Keratinocyte (primary cell): ENCODE data around the gene ZFYVE1. TPM values are rescaled to one million over a fixed set of nuclear protein-coding genes. Genes with fewer than 3 reads are reported as not detected.

Source experiments
- DNase-seq: peaks from one replicate; pipeline ENCODE4 v3.0.0-alpha.2; 2011; ENCODE audit warnings: low read depth, missing footprints, low spot score
- FAIRE-seq: peaks from 2 replicates; lab custom pipeline; 2011; peaks lifted over from hg19 to GRCh38; lab: Jason Lieb, UNC
- H2AFZ ChIP-seq: 2 replicates; pipeline ENCODE4 v1.6.0; 2012; ENCODE audit warnings: low read length, control low read depth, inconsistent platforms; ENCODE audit not compliant: control insufficient read depth
- H3K27ac ChIP-seq: 2 replicates; pipeline ENCODE4 v1.5.1; 2011; ENCODE audit warnings: low read length; ENCODE audit not compliant: control insufficient read depth, insufficient read depth
- H3K27me3 ChIP-seq: 3 replicates; pipeline ENCODE4 v1.6.0; 2011; ENCODE audit warnings: low read length; ENCODE audit not compliant: control insufficient read depth, insufficient read depth; ENCODE audit errors: extremely low read depth
- H3K36me3 ChIP-seq, 2 experiments: 2 replicates in 1 of 2; 3 replicates in 1 of 2; pipeline ENCODE4 v1.5.1; 2011; ENCODE audit warnings: low read length in 2 of 2, mild to moderate bottlenecking in 1 of 2; ENCODE audit not compliant: control insufficient read depth in 2 of 2, insufficient read depth in 2 of 2; ENCODE audit errors: extremely low read depth in 1 of 2
- H3K4me1 ChIP-seq: 3 replicates; pipeline ENCODE4 v1.5.1; 2011; ENCODE audit warnings: low read length; ENCODE audit not compliant: control insufficient read depth, insufficient read depth; ENCODE audit errors: extremely low read depth
- H3K4me2 ChIP-seq: 3 replicates; pipeline ENCODE4 v1.6.0; 2011; ENCODE audit warnings: low read depth, low read length; ENCODE audit not compliant: control insufficient read depth, insufficient read depth; ENCODE audit errors: extremely low read depth
- H3K4me3 ChIP-seq, 3 experiments: fragments of 200-600 bp in 1 of 3; sonication (generic) in 1 of 3; 2 replicates in 2 of 3; 3 replicates in 1 of 3; pipeline ENCODE4 v1.5.1; 2011 to 2016; ENCODE audit warnings: low read length in 3 of 3, mild to moderate bottlenecking in 3 of 3, control low read depth in 2 of 3, inconsistent platforms in 1 of 3, low read depth in 1 of 3, mixed read lengths in 1 of 3, mixed run types in 1 of 3, moderate library complexity in 1 of 3; ENCODE audit not compliant: control insufficient read depth in 2 of 3, insufficient read depth in 2 of 3; ENCODE audit errors: extremely low read depth in 1 of 3
- H3K79me2 ChIP-seq: 2 replicates; pipeline ENCODE4 v1.6.0; 2012; ENCODE audit warnings: low read length; ENCODE audit not compliant: control insufficient read depth, insufficient read depth
- H3K9ac ChIP-seq: 3 replicates; pipeline ENCODE4 v1.6.0; 2011; ENCODE audit warnings: low read length; ENCODE audit not compliant: control insufficient read depth, insufficient read depth; ENCODE audit errors: extremely low read depth
- H3K9me1 ChIP-seq: 3 replicates; pipeline ENCODE4 v1.6.0; 2011; ENCODE audit warnings: low read length; ENCODE audit not compliant: control insufficient read depth, insufficient read depth; ENCODE audit errors: extremely low read depth
- H3K9me3 ChIP-seq: 2 replicates; pipeline ENCODE4 v1.5.1; 2012; ENCODE audit warnings: low read depth, low read length; ENCODE audit not compliant: control insufficient read depth
- H4K20me1 ChIP-seq: 3 replicates; pipeline ENCODE4 v1.6.0; 2011; ENCODE audit warnings: low read length; ENCODE audit not compliant: control insufficient read depth, insufficient read depth; ENCODE audit errors: extremely low read depth
- CTCF ChIP-seq, 3 experiments: IDR thresholded peaks in 1 of 3; conservative IDR thresholded peaks in 1 of 3; optimal IDR thresholded peaks in 1 of 3; 2 replicates in 2 of 3; 3 replicates in 1 of 3; pipeline versions ENCODE3 to v1.5.1; 2011; ENCODE audit warnings: low read length in 3 of 3, mild to moderate bottlenecking in 3 of 3, moderate library complexity in 2 of 3, control low read depth in 1 of 3, inconsistent platforms in 1 of 3; ENCODE audit not compliant: insufficient read depth in 2 of 3; ENCODE audit errors: extremely low read depth in 1 of 3
- EZH2 ChIP-seq: IDR thresholded peaks from one replicate; pipeline ENCODE4 v1.6.1; 2012; ENCODE audit warnings: inconsistent platforms, mild to moderate bottlenecking, low read length, moderate library complexity
- dilution Hi-C: fragments of 300-500 bp; cut with MboI; formaldehyde crosslinking; loops from one replicate; pipeline ENCODE4 v1.7.0; 2020; ENCODE audit warnings: low sequenced_read_pairs; ENCODE audit not compliant: extremely low pct_ligation_motif_present
- polyA plus RNA-seq, 5 experiments: library from polyadenylated mRNA; depleted of rRNA in 3 of 5; stranded (reverse) in 3 of 5; stranded (forward) in 1 of 5; unstranded in 1 of 5; fragments of >200 nt; gene quantifications; 1 replicate in 1 of 5; 2 replicates in 3 of 5; 3 replicates in 1 of 5; pipeline versions ENCODE4 v1.2.1 to v1.2.3, GENCODE V29; 2011 to 2012; ENCODE audit warnings: missing spikeins in 2 of 5, low read depth in 1 of 5, low replicate concordance in 1 of 5

ZFYVE1 gene
- polyA plus RNA-seq, 1 donor (not counting 4 experiments of a cell fraction or from before 2014, with no cell fraction given) = 10.8 TPM

- H3K36me3 ChIP-seq = peaks cover 13 to 22% of the 10 kb centered on the region in 2 experiments
- no peaks in the 10 kb centered on the region for H3K9me1 ChIP-seq
- no peaks in the 10 kb centered on the region for H3K27me3 ChIP-seq
- no peak overlapping the region for H3K4me2 ChIP-seq
- TF ChIP-seq EZH2 (no peak), CTCF (optimal IDR thresholded peaks at IDR 0.05 in 1 of 3, IDR thresholded peaks at IDR 0.05 in 1 of 3, conservative IDR thresholded peaks at IDR 0.05 in 1 of 3; ENCODE audit: extremely low read depth in 1 of 3, insufficient read depth in 2 of 3, low read length in 3 of 3) (no peak)
- no peak overlapping the region for H2AFZ ChIP-seq
- H3K9me3 ChIP-seq = no peaks in the 10 kb centered on the region
- DNase-seq = no peak
- H3K4me3 ChIP-seq = no peak overlapping the region
- peaks cover 4% of the 10 kb centered on the region for H3K4me1 ChIP-seq
- no peak overlapping the region for H3K27ac ChIP-seq
- FAIRE-seq = no peak
- H4K20me1 ChIP-seq = no peaks in the 10 kb centered on the region
- no peak overlapping the region for H3K9ac ChIP-seq
- dilution Hi-C loops = no loop called here
- H3K79me2 ChIP-seq = no peaks in the 10 kb centered on the region
Observed at GRCh38 chr14:72946491-72946890, 80.4 kb downstream of the ZFYVE1 start.

DNA sequence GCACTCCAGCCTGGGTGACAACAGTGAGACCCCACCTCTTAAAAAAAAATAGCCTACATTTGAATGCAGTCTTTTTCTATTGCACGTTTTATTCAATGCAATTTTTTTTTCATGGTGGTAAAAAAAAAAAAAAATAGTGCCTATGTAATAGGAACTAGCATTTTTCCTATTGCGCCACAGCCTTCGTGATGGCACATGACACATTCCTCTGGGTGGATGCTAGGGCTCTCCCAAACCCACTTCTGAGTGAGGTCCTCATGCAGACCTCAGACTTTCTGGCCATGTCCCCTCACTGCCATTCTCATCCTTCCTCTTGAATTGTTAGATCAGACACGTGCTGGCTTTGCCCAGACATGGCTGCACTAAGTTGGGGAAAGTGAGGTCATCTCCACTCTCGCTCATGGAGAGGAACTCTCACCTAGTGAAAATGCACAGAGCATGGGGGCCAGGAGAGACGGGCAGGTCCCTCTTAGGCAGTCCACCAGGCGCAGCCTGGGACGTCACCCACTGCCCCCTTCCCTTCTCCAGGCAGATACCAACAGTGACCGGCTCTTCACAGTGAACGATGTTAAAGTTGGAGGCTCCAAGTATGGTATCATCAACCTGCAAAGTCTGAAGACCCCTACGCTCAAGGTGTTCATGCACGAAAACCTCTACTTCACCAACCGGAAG is 81.4 kb downstream of the ZFYVE1 start:
- FAIRE-seq = no peak
- dilution Hi-C loops = no loop called here
- Histone ChIP-seq H3K79me2 (no peaks in the 10 kb centered on the region), H3K4me2 (no peak overlapping the region), H3K4me3 (no peak overlapping the region), H3K4me1 (peaks cover 4% of the 10 kb centered on the region), H3K9me1 (no peaks in the 10 kb centered on the region), H3K9me3 (no peaks in the 10 kb centered on the region), H2AFZ (no peak overlapping the region), H3K36me3 (peaks cover 13 to 22% of the 10 kb centered on the region in 2 experiments), H3K27me3 (no peaks in the 10 kb centered on the region), H3K27ac (no peak overlapping the region), H3K9ac (no peak overlapping the region), H4K20me1 (no peaks in the 10 kb centered on the region)
- TF ChIP-seq CTCF (optimal IDR thresholded peaks at IDR 0.05 in 1 of 3, IDR thresholded peaks at IDR 0.05 in 1 of 3, conservative IDR thresholded peaks at IDR 0.05 in 1 of 3; ENCODE audit: extremely low read depth in 1 of 3, insufficient read depth in 2 of 3, low read length in 3 of 3) = no peak
- TF ChIP-seq EZH2 = no peak
- DNase-seq = no peak
